HG02763 (cell line): ENCODE data around the gene CD4.
"Not testable (repeated sequence)": the region's sequence is repeated elsewhere in the genome, so short reads cannot be mapped to it uniquely, and the experiment has no call there.

Source experiments
- ATAC-seq: cut with Tn5 transposase; IDR thresholded peaks from one replicate; pipeline ENCODE4 v1.9.1; 2021; ENCODE audit warnings: mild to moderate bottlenecking, moderate library complexity; ENCODE audit not compliant: unreplicated experiment

The CD4 gene

DNA sequence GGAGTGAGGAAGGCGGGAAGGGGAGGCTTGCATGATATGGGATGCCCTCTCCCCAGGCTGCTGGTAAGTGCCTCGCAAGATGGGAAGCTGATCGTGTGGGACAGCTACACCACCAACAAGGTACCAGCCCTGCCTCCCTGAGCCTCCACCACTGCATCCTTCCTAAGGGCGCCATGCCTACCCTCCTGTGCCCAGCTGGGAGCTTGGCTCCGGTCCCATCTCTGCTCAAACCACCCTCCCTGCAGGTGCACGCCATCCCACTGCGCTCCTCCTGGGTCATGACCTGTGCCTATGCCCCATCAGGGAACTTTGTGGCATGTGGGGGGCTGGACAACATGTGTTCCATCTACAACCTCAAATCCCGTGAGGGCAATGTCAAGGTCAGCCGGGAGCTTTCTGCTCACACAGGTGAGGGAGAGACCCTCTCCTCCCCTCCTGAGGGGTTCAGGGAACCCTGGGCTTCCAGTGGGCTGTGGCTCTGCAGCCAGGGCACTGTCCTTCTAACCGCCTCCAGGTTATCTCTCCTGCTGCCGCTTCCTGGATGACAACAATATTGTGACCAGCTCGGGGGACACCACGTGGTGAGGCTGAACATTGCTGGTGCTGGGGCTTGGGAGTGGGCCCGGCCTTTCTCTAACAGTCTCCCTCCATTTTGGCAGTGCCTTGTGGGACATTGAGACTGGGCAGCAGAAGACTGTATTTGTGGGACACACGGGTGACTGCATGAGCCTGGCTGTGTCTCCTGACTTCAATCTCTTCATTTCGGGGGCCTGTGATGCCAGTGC lies 54.0 kb downstream of the CD4 start:
- no peak for ATAC-seq

DNA sequence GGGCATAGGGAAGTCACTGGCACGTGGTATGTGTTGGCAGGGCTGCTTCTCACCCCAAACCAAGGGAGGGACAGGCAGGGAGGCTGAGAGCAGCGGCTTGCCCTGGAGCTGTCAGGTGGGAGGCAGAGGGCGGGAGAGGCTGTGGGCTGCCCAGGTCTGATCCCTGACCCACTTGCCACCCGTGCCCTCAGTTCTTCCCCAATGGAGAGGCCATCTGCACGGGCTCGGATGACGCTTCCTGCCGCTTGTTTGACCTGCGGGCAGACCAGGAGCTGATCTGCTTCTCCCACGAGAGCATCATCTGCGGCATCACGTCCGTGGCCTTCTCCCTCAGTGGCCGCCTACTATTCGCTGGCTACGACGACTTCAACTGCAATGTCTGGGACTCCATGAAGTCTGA lies 56.1 kb downstream of the CD4 start:
- no peak for ATAC-seq

DNA sequence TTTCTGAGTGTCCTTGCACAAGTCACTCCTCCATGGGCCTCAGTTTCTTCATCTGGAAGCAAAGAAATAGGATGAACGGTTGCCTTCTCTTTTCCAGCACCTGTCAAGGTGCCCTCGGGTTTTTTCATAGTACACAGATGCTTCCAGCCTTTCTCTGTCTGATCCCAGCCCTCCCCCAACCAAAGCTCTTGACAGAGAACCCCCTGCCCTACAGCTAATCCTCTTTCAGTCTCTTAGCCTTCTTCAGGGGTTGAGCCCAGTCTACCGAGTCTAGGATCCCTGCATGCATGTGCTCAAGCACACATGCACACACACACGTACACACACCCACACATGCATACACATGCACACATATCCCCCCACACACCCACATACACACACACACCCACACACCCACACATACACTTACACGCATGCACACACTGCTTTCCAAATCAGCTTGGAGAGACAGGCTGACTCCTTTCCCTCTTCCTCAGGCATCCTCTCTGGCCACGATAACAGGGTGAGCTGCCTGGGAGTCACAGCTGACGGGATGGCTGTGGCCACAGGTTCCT lies 57.1 kb downstream of the CD4 start:
- no peak for ATAC-seq

DNA sequence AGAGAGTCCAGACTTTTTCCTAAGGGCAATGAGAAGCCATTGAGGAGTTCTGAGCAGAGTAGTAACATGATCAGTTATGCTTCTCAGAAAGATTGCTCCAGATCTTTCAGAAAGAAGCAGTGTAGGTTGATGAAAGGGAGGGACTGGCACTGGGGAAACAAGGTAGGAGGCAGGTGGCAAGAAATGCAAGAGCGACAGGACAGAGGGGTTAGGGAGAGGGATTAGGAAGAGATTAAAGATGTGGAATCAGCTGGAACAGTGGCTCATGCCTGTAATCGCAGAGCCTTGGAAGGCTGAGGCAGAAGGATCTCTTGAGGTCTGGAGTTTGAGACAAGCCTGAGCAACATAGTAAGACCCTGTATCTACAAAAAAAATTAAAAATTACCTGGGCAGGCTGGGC lies 58.3 kb downstream of the CD4 start:
- no peak for ATAC-seq

DNA sequence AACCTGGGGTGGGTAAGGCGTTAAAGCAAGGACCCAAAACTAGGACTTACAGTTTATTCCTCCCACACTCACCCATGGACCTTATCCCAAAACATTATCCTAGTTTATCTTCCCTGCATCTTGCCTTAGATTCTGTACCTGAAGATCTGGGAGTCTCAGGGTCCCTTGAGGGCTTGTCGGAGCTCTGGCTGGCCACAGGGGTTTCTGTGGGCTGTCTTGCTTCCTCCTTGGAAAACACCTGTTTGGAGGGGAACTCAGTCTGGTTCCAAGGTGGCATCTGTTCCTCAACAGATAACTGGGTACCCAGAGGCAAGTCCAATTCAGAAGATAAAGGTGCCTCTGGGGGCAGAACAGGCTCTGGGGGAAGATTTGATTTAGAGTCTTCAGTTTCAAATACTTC lies 60.1 kb downstream of the CD4 start:
- no peak for ATAC-seq

DNA sequence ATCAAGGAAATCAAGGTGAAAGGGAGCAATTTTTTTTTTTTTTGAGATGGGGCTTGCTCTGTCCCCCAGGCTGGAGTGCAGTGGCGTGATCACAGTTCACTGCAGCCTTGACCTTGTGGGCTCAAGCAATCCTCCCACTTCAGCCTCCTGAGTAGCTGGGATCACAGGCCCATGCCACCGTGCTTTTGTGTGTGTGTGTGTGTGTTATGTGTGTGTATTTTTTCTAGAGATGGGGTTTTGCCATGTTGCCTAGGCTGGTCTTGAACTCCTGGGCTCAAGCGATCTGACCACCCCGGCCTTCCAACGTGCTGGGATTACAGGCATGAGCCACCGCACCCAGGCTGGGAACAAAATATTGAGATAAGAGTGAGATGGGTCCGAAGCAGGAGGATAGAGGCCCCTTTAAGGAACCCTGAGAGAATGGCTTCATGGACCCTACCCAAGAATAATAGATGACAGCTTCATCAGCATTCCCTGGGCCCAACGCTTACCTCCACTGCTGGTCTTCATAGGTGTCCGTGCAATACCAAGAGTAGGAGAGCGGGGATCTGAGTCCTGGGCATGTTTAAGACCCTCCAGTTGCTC lies 60.7 kb downstream of the CD4 start:
- ATAC-seq, result no peak

DNA sequence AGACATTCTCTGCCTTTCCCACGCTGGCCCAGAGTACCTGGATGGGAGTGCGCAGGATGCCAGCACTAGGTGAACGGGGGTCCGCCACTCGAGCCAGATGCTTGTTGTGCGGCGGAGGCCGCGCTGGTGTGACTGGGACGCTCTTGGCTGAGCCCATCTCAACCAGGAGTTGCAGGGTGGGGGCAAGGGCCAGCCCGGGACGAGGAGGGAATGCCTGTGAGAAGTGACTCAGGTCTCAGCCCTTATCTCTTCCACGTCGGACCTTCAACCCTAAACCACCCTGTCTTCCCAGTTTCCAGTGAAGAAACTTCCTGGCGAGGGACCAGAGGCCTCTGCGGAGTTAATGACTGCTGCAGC lies 61.4 kb downstream of the CD4 start:
- ATAC-seq, result no peak

DNA sequence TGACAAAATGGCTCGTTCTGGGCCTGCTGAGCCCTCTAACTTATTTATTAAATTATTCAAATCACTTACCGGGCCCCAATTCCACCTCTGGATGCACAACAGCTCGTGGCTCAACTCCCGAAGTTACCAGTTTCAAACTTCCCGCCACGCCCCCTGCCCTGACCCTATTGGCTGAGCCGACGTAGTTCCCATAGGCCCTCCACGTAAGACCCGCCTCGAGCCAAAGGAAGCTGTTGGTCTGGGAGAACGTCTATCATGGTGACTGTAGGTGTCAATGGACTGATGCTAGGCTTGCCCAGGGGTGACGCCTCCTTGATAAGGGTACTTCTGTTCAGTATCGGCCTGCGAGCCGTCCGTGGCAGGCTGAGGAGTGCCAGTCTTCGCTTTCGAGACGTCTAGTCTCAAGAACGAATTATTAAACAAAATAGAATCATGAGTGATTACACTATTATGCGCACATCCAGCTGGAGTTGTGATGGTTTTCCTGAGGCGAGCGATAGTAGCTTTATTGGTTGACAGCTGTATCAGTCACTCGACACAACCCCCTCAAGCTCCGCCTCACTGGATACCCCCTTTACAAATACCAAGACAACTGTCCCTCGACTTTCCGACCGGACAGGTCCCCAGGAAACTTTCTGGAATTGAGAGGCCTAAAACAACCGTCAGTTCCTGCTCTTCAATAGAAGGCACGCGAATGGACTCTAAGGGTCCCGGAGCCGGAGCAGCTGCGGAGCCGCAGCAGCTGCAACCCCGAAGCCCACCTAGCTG lies 62.0 kb downstream of the CD4 start, which contains the start of gene CDCA3:
Gene CDCA3 (minus strand): TSS at position 134 of the 768 bp plus-strand sequence. CDS start 334 bp downstream, outside the sequence.
- peak; percentile 50 for ATAC-seq

DNA sequence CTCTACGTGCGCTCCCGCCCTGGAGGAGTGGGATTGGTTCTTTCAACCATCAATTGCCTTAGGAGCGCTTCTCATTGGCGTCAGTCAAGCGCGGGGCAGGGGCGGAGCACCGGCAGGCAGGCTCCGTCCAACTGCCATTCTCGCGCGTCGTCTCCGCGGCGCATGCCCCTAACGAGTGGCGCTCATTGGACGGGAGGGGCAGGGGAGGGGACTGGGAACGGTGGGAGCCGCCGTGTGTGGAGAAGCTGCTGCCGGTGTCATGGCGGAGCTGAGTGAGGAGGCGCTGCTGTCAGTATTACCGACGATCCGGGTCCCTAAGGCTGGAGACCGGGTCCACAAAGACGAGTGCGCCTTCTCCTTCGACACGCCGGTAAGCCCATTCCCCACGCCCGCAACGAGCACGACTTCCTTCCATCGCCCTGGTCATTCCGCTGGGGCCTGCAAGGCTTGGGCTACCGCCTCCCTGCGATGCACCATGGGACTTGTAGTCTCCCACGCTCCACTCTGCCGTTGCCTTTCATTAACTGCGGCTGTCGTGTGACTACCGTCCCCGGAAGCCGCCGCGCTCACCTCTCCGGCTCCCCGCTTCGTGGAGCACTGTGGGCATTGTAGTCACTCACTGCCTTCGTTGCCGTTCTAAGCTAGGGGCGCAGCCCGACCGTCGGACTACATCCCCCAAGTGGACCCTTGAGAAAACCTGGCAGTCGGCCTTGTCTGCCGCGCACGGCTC lies 62.8 kb downstream of the CD4 start, which contains the start of gene USP5:
Gene USP5 (plus strand): TSS at position 230 of the 730 bp plus-strand sequence. CDS start 30 bp downstream, at position 260.
- peak; percentile 71 for ATAC-seq

DNA sequence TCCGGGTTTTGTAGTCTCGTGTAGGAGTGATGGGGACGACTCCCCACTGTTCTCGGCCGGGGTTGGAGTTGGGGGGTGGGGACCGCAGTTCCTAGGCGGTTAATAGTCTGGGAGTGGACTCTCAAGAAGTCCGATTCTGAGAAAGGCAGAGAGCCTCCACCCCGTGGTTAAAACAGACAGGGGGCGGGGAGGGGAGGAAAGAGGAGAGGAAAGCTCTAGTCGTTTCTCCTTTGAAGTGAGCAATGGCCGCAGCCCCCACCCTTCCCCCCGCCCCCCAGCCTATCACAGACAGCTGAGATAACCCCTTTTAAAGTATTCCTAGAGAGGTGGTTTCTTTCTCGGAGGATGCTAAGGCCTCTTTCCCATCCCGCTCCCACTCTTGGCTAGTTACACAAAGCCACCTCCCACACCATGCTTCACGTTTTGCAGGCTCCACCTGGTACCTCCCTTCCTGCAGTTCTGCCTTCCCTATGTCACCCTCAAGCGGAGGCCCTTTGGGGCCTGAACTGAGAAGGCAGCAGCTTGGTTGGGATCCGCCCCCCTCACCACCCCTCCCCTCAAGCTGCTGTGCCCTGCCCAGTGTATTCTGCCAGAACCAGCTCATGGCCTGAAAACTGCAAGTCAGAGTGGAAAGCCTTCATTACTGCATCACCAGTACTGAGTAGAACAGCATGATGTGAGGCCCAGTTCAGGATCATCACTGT lies 63.5 kb downstream of the CD4 start:
- no peak for ATAC-seq

DNA sequence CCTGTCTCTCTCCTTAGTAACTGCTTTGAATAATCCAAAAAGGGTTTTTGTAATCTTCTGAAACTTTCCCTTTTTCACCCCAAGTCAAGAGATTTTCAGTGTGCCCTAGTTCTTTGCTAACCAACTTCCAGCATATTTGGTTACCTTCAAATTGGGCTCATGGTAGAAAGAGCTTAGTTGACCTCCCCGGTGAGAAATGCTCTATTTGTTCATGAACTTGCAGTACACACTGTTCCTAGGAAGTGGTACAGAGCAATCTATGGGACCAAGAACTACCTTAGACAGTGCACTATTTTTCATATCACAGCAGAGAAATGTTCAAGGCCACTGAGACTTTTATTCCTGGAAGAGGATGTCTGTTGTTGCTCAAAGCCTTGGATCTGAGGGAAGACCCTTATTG lies 64.3 kb downstream of the CD4 start:
- no peak for ATAC-seq

DNA sequence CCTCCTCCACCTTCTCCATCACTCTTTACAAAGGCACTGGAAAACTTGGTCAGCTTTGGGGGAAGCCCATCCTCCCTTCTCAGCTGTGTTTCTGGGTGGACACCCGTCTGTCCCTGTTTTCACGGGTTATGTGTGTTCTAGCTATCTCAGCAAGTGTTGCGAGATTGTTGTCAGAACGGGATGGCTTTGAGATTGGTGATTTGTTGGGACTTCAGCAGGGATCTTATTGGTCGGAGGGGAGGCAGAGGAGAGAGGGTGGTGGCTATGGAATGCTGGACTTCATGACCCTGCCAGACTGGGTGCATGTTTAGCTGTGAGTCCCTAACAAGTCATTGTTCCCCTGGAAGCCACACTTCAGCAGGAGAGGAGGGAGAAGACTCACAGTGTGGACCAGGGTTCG lies 64.7 kb downstream of the CD4 start:
- no peak for ATAC-seq

DNA sequence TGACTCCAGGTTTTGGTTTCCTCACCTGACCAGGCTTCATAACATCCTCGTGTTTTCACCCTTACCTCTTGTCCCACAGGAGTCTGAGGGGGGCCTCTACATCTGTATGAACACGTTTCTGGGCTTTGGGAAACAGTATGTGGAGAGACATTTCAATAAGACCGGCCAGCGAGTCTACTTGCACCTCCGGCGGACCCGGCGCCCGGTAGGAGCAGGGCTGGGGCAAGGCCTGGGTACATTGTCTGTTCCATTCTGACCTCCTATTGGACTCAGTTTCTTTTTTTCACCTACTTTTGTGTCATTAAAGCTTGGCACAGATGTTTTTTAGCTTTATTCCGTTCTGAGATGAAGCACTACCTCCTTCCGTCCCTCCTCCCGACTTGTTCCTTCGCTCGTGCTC lies 66.0 kb downstream of the CD4 start:
- ATAC-seq, result no peak

DNA sequence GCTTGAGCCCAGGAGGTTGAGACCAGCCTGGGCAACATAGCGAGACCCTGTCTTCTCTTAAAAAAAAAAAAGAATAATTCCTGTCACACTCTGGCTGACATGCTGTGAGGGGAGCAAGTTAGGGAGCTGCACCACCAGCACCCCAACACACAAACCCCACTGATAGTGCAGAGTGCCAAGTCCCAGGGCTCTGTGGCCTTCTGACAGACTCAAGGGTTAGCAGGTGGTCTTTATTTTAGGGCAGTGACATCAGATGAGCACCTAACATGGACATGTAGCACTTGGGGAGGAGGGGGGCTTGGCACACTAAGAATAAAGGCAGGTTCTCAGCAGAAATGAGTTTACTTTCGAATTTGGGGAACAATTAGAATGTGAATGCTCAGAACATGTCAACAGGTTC lies 69.5 kb downstream of the CD4 start:
- ATAC-seq, result no peak

DNA sequence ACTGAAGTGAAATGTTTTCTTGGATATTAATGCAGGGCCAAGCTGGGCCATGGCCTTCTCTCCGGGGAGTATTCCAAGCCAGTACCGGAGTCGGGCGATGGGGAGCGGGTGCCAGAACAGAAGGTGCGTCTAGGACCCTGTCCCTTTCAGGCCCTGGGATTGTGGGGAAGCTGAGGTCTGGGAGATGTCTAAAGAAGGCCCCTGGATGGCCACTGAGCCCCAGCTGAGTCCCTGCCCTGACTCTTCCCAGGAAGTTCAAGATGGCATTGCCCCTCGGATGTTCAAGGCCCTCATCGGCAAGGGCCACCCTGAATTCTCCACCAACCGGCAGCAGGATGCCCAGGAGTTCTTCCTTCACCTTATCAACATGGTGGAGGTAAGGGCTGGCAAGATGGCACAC lies 70.8 kb downstream of the CD4 start:
- no peak for ATAC-seq

DNA sequence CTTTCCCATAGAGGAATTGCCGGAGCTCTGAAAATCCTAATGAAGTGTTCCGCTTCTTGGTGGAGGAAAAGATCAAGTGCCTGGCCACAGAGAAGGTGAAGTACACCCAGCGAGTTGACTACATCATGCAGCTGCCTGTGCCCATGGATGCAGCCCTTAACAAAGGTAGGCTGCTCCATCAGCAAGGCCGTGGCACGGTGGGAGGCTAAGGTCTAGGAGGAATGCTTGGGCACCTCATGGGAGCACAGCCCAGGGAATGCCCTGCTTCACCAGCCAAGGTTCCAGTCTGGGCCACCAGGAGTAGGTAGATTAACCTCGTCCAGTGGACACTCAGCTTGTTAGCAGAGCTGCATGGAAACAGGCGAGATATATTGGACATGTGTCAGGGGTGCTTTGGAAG lies 71.6 kb downstream of the CD4 start:
- ATAC-seq, result no peak

DNA sequence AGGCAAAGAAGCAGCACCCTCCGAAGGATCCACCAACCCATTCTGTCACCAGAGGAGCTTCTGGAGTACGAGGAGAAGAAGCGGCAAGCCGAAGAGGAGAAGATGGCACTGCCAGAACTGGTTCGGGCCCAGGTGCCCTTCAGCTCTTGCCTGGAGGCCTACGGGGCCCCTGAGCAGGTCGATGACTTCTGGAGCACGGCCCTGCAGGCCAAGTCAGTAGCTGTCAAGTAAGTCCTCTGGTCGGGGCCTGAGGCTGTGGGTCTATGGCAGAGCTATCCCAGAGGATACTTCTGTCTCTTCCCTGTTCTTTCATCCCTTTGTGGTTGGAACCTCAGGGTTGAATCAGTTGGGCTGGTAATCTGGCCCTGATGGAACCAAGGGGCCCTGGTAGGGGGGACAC lies 72.1 kb downstream of the CD4 start:
- no peak for ATAC-seq

DNA sequence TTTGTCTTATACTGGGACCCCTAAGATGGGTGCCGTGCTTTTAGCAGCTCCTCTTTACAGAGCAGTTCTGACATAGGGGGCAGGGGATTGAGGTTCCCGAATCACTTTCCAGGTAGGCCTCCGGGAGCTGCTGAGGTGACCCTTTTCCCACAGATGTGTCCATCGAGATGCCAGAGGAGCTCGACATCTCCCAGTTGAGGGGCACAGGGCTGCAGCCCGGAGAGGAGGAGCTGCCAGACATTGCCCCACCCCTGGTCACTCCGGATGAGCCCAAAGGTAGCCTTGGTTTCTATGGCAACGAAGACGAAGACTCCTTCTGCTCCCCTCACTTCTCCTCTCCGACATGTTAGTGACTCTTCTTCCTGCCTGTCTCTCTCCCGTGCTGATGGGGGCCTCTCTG lies 73.7 kb downstream of the CD4 start:
- no peak for ATAC-seq

DNA sequence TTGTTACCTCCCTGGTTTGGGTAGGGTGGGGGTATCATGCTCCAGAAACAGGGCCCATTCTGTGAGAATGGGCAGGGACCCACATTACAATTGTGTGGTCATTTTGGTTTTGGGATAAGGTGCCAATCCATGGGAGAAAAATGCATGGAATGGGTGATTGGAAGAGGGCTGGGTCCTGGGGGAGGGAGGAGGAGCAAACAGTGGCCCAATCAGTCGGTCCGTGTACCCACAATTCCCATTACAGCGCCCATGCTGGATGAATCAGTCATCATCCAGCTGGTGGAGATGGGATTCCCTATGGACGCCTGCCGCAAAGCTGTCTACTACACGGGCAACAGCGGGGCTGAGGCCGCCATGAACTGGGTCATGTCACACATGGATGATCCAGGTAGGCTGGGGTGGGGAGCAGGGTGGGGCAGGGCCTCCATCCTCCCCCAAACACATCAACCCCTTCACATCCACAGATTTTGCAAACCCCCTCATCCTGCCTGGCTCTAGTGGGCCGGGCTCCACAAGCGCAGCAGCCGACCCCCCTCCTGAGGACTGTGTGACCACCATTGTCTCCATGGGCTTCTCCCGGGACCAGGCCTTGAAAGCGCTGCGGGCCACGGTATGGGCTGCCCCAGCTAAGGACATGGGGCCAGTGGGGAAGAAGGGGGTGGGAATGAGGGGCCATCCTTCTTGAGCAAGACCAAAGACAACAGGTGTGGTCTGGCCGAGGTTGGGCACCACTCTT lies 74.4 kb downstream of the CD4 start:
- ATAC-seq, result no peak

DNA sequence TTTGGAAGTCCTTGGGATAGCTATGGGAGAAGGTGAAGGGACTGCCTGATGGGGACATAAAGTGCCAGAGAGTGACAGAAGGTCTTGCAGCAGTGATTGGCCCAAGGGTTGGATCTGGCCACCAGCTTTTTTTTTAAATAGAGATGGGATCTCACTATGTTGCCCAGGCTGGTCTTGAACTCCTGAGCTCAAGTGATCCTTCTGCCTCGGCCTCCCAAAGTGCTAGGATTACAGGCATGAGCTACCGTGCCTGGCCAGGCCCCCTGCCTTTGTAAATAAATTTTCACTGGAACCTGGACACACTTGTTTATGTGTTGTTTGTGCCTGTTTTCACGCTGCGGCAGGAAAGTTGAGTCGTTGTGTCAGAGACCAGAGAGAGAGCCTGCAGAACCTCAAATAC lies 76.0 kb downstream of the CD4 start:
- ATAC-seq, result not testable (repeated sequence)
